MCF 10A (cell line): ENCODE measurements around the gene KRT39. TPM values are rescaled to one million over a fixed set of nuclear protein-coding genes. Genes with fewer than 3 reads are reported as not detected.

ENCODE experiments used
- BruUV-seq: library from RNA; stranded (reverse); fragments of 400-500 nt; replicated peaks from 2 replicates; lab custom pipeline; 2021; lab: Mats Ljungman, UMichigan
- CTCF ChIA-PET: fragments of 300-600 bp; sonication (Branson Sonifier 250); formaldehyde crosslinking; extraction: SDS; loops from one replicate; lab custom pipeline; 2021; ENCODE audit warnings: antibody characterized with exemption, inconsistent platforms; lab: Yijun Ruan, JAX
- POLR2A ChIA-PET: fragments of 300-600, 350-650 bp; sonication (Branson Sonifier 250); formaldehyde crosslinking; extraction: SDS; loops from one replicate; lab custom pipeline; 2020; ENCODE audit warnings: antibody characterized with exemption, inconsistent platforms; lab: Yijun Ruan, JAX
- DNase-seq: peaks from one replicate; pipeline ENCODE4 v3.0.0-alpha.2; 2018; ENCODE audit not compliant: unreplicated experiment
- H3K27ac Mint-ChIP-seq: one replicate; pipeline ENCODE4 v1.8.0; 2022; ENCODE audit warnings: mild to moderate bottlenecking, low read depth, mixed read lengths; ENCODE audit not compliant: unreplicated experiment
- H3K27me3 Mint-ChIP-seq: one replicate; pipeline ENCODE4 v1.8.0; 2022; ENCODE audit warnings: mixed read lengths; ENCODE audit not compliant: insufficient read depth, unreplicated experiment
- H3K36me3 Mint-ChIP-seq: one replicate; pipeline ENCODE4 v1.8.0; 2022; ENCODE audit warnings: mild to moderate bottlenecking, moderate library complexity, mixed read lengths; ENCODE audit not compliant: insufficient read depth, unreplicated experiment
- H3K4me1 Mint-ChIP-seq: one replicate; pipeline ENCODE4 v1.8.0; 2022; ENCODE audit warnings: mixed read lengths; ENCODE audit not compliant: insufficient read depth, unreplicated experiment
- H3K4me3 Mint-ChIP-seq: one replicate; pipeline ENCODE4 v1.8.0; 2022; ENCODE audit warnings: mild to moderate bottlenecking, moderate library complexity, mixed read lengths; ENCODE audit not compliant: unreplicated experiment
- H3K9me3 Mint-ChIP-seq: one replicate; pipeline ENCODE4 v1.8.0; 2022; ENCODE audit warnings: mixed read lengths; ENCODE audit not compliant: unreplicated experiment
- intact Hi-C: fragments of 100-400 bp; cut with micrococcal nuclease; formaldehyde crosslinking; loops from 2 replicates; pipeline ENCODE4 v1.14.1; 2022
- total RNA-seq: library from RNA; stranded (reverse); gene quantifications from 2 replicates; pipeline ENCODE4 v1.2.3, GENCODE V29; 2022
- TF ChIP-seq, protein P1 (sequence below): fragments of 200-600 bp; IDR thresholded peaks from one replicate; pipeline ENCODE4 v1.8.0; 2022; ENCODE audit warnings: antibody characterized with exemption, mild to moderate bottlenecking; ENCODE audit not compliant: unreplicated experiment

Gene KRT39
- total RNA-seq, 1 experiment from 2014 or later = not detected

DNA sequence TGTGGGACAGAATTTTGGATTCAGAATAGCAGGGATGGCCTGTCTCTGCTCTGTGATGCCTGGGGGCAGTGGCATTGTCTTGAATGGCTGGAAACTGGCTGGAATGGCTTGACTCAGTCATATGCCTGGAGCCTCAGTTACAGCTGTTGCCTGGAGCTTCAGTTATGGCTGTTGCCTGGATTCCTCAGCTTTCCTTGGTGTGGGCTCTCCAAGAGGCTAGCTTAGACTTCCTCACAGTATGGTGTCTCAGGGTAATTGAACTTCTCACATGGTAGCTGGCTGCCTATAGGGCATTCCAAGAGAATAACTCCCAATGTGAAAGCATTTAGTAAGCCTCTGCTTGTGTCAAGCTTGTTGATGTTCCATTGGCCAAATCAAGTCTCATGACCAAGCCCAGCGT is 50.4 kb downstream of the KRT39 start:
- Mint-ChIP-seq H3K27ac (peak overlapping the region; percentile 98), H3K4me3 (no peak overlapping the region), H3K27me3 (no peaks in the 10 kb centered on the region), H3K9me3 (no peaks in the 10 kb centered on the region), H3K4me1 (peaks cover 8% of the 10 kb centered on the region), H3K36me3 (no peaks in the 10 kb centered on the region)
- intact Hi-C loops = loop anchor here (10.0 kb wide), 1 partner anchor 148 kb away; the partner anchor contains the start of genes KRTAP2-3 and KRTAP2-4
- BruUV-seq = no TSS peak
- TF ChIP-seq, protein P1, sequence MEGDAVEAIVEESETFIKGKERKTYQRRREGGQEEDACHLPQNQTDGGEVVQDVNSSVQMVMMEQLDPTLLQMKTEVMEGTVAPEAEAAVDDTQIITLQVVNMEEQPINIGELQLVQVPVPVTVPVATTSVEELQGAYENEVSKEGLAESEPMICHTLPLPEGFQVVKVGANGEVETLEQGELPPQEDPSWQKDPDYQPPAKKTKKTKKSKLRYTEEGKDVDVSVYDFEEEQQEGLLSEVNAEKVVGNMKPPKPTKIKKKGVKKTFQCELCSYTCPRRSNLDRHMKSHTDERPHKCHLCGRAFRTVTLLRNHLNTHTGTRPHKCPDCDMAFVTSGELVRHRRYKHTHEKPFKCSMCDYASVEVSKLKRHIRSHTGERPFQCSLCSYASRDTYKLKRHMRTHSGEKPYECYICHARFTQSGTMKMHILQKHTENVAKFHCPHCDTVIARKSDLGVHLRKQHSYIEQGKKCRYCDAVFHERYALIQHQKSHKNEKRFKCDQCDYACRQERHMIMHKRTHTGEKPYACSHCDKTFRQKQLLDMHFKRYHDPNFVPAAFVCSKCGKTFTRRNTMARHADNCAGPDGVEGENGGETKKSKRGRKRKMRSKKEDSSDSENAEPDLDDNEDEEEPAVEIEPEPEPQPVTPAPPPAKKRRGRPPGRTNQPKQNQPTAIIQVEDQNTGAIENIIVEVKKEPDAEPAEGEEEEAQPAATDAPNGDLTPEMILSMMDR = no peak
- ChIA-PET CTCF (interaction anchor here (0.5 to 4.3 kb wide), 7 partner anchors 59 to 751 kb away, joined by 3 to 27 read pairs (median 4); no protein-coding TSS in a partner anchor), POLR2A (interaction anchor here (0.8 to 1.9 kb wide), 5 partner anchors 36 to 733 kb away, joined by 3 to 9 read pairs (median 3); no protein-coding TSS in a partner anchor)
- DNase-seq = no peak

DNA sequence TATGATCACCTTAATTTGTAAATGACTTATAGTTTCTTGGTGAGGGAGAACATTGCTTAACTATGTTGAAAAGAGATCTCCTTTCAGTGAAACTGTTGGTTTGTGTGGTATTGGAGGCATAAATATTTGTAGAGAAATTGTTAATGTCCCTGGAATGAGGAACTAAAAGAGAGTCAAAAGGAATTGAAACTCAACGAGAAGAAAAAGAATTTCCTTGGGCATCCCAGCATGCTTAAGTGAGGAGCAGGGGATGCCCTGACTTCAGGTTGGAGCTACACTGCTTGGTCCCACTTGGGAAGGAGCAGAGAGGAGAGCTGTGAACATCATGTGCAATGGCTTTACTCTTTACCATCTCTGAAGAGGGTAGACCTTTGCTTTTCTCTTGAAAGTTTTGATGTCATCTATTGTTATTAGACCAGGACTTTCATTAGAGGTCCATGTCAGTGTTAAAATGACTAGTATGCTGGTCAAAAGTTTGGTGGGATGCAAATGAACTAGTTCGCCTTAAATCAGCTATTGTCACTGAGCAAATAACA is 51.0 kb downstream of the KRT39 start:
- BruUV-seq = TSS peak; percentile 73
- Mint-ChIP-seq H3K27me3 (no peaks in the 10 kb centered on the region), H3K4me3 (no peak overlapping the region), H3K36me3 (no peaks in the 10 kb centered on the region), H3K27ac (peak overlapping the region; percentile 98), H3K4me1 (peaks cover 10% of the 10 kb centered on the region), H3K9me3 (no peaks in the 10 kb centered on the region)
- DNase-seq = no peak
- TF ChIP-seq, protein P1 = no peak
- intact Hi-C loops = loop anchor here (10.0 kb wide), 1 partner anchor 149 kb away; the partner anchor contains the start of genes KRTAP2-3 and KRTAP2-4
- ChIA-PET POLR2A (interaction anchor here (0.6 to 3.0 kb wide), 9 partner anchors 37 to 765 kb away, joined by 3 to 12 read pairs (median 3); no protein-coding TSS in a partner anchor), CTCF (interaction anchor here (0.6 to 4.3 kb wide), 6 partner anchors 59 to 752 kb away, joined by 3 to 27 read pairs (median 4); no protein-coding TSS in a partner anchor)

DNA sequence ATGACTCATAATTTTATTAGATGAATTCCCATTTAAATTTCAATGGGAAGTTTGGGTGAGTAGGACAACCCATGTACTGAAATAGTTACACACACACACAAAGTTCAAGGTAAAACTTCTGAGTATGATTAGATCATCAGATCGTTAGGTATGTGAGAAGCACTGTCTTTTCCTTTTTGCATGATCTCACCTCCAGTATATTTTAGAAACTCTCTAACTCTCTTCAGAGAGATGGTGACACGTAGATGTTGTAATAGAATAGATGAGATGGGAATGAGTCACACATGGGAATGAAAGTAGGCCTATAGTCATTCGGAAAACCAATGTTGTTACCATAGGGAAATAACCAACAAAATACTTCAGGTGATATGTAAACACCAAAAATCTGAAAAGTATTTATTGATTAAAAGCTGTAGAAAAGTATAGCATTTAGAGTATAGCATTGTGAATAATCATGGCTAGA is 51.5 kb downstream of the KRT39 start:
- Mint-ChIP-seq H3K4me3 (no peak overlapping the region), H3K27ac (peak overlapping the region; percentile 98), H3K9me3 (no peaks in the 10 kb centered on the region), H3K4me1 (peaks cover 16% of the 10 kb centered on the region), H3K27me3 (no peaks in the 10 kb centered on the region), H3K36me3 (no peaks in the 10 kb centered on the region)
- BruUV-seq = no TSS peak
- DNase-seq = peak; percentile 87
- intact Hi-C loops = loop anchor here (10.0 kb wide), 1 partner anchor 150 kb away; the partner anchor contains the start of genes KRTAP2-3 and KRTAP2-4
- TF ChIP-seq, protein P1 = no peak
- POLR2A ChIA-PET = interaction anchor here (0.6 to 3.0 kb wide), 8 partner anchors 37 to 766 kb away, joined by 3 to 12 read pairs (median 3); no protein-coding TSS in a partner anchor
- CTCF ChIA-PET = interaction anchor here (0.7 to 4.3 kb wide), 5 partner anchors 58 to 752 kb away, joined by 3 to 27 read pairs (median 5); no protein-coding TSS in a partner anchor
